Fibroblast of peridontal ligament (primary cell): Measurements from ENCODE around the gene PNPLA7.
"Not testable (repeated sequence)": the region's sequence is repeated elsewhere in the genome, so short reads cannot be mapped to it uniquely, and the experiment has no call there.

ENCODE experiments used
- DNase-seq: peaks from one replicate; pipeline ENCODE4 v3.0.0-alpha.2; 2010; ENCODE audit errors: extremely low read depth

The PNPLA7 gene

GRCh38 chr9:137515338-137515724 is 34.9 kb downstream of the PNPLA7 start:
- no peak for DNase-seq

- DNase-seq = no peak
These were observed 35.4 kb downstream of the PNPLA7 start for GRCh38 chr9:137514691-137515337.

GRCh38 chr9:137513801-137514570 is 36.2 kb downstream of the PNPLA7 start:
- DNase-seq = not testable (repeated sequence)

GRCh38 chr9:137513136-137513535 is 37.1 kb downstream of the PNPLA7 start:
- DNase-seq = not testable (repeated sequence)

- DNase-seq = no peak
These were observed 38.3 kb downstream of the PNPLA7 start for GRCh38 chr9:137511758-137512463.

- not testable (repeated sequence) for DNase-seq
These were observed 39.1 kb downstream of the PNPLA7 start for GRCh38 chr9:137511126-137511525.

GRCh38 chr9:137509198-137509597 is 41.0 kb downstream of the PNPLA7 start:
- no peak for DNase-seq

- DNase-seq = no peak
These were observed 43.5 kb downstream of the PNPLA7 start for GRCh38 chr9:137506702-137507171.

GRCh38 chr9:137506274-137506673 is 43.9 kb downstream of the PNPLA7 start:
- no peak for DNase-seq

- DNase-seq = no peak
These were observed 44.6 kb downstream of the PNPLA7 start for GRCh38 chr9:137505421-137506140.

GRCh38 chr9:137504432-137504777 is 45.8 kb downstream of the PNPLA7 start:
- DNase-seq = no peak

- DNase-seq = no peak
These were observed 47.9 kb downstream of the PNPLA7 start for GRCh38 chr9:137502008-137502911.

GRCh38 chr9:137501457-137501856 is 48.7 kb downstream of the PNPLA7 start:
- no peak for DNase-seq

- no peak for DNase-seq
These were observed 49.4 kb downstream of the PNPLA7 start for GRCh38 chr9:137500666-137501397.

- no peak for DNase-seq
These were observed 50.1 kb downstream of the PNPLA7 start for GRCh38 chr9:137499858-137500661.

- no peak for DNase-seq
These were observed 50.8 kb downstream of the PNPLA7 start for GRCh38 chr9:137499416-137499815.

GRCh38 chr9:137498720-137499150 is 51.5 kb downstream of the PNPLA7 start:
- DNase-seq = no peak

GRCh38 chr9:137497921-137498719 is 52.1 kb downstream of the PNPLA7 start:
- DNase-seq = no peak
